GM21529 (cell line): ENCODE results near the gene DPYSL3.

Experiments
- ATAC-seq: cut with Tn5 transposase; IDR thresholded peaks from one replicate; pipeline ENCODE4 v1.9.1; 2021; ENCODE audit not compliant: unreplicated experiment

DPYSL3 gene

DNA sequence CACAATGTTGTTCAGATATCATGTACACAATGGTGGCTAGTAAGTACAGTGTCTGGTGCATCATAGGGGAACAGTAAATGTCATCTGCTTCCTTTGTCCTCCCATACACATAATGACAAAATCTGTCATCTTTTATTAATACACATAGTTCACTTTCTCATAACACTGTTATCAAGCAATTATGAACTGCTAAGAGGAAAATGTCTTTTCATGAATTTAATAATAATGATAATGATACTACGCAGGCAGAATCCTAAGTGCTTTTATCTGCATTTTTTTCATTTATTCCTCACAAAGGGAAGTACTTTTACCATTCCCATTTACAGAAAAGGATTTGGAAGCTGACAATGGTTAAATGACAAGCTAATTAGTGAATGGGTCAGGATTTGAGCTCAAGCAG is 35.7 kb downstream of the DPYSL3 start:
- ATAC-seq, result no peak

DNA sequence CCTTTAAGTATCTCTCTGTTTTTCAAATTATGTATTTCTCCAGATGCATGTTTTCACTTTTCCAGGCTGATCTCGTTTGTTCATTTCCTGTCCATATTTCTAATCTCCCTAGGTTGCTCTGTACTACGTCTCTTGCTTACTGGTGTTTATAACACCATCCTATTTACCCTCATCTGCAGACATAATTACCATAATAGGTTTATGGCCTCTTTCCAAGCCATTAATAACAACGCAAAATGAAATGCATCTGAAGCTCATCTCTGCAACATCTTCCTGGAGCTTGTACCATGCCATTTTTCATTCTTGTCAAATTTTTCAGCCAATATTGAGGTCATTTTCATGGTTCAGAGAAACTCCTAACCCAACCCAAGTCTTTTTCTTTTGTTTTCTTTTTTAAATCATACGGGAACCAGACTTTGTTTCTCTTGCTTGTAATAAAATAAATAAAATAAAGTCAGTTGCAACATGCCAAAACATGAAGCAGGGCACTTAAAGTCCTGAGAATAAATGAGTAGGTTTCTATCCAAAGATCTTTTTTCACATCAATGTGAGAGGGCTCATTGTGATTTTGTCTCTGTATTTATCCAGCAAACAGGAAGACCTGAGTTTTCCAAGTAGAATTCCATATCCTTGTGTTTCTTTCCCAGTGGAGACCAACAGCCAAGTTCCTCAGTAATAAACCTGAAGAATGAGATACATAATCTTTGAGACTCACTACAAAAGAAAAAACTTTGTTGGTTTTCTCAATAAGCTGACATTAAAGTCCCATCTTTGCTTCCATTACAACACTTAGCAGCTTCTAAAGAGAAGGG is 37.0 kb downstream of the DPYSL3 start:
- ATAC-seq, result no peak

DNA sequence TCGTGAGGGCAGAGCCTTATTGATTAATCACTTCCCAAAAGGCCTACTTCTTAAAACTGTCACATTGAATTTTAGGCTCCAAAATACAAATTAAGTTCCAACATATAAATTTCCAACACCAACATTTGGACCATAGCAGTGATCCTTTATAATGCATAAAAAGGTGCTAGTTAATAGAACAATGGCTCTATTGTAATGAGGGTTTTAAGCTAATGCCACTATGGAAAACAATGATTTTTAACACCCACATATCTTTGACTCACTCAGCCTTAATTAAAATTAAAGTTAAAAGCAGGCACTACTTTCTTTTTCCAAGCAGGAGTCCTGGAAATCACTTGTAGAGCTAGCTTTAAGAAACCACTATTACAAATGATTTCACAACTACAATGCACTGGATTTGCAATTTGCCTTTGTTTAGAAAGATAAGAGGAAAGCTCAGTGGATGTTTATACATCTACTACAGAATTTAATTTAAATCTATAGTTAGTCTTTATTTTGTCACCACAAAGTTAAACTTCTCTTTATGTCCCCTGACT is 41.8 kb downstream of the DPYSL3 start:
- no peak for ATAC-seq

DNA sequence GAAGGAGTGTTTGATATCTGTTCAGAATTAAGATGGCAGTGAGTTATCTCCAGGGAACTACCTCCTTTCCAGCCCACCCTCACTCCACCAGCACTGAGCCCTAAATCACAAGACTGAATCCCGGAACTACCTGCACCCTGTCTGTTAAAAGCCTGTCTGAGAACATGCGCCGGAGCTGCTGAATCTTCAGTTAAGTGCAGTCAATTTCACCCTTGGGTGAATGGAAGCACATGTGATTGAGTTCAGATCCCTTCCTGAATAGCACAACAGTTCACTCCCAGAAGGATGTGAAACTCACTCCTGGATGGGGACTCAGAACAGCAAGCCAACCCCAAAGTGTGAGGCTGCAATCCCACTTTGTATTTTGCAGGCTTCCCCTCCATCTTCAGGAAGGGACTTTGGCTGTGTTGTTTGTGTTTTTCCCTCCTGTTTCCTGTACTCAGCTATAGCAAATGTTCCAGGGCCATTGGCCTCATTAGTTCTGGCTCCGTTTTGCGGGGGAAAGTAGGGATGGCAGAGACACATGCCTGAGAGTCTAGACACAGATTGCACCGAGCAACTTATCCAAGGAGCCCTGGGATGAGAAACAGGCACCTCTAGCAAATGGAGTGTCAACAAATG is 43.4 kb downstream of the DPYSL3 start:
- ATAC-seq, result no peak

GRCh38 chr5:147465747-147466146 is 44.1 kb downstream of the DPYSL3 start:
- ATAC-seq, result no peak

GRCh38 chr5:147464211-147464610 is 45.7 kb downstream of the DPYSL3 start:
- ATAC-seq, result no peak

DNA sequence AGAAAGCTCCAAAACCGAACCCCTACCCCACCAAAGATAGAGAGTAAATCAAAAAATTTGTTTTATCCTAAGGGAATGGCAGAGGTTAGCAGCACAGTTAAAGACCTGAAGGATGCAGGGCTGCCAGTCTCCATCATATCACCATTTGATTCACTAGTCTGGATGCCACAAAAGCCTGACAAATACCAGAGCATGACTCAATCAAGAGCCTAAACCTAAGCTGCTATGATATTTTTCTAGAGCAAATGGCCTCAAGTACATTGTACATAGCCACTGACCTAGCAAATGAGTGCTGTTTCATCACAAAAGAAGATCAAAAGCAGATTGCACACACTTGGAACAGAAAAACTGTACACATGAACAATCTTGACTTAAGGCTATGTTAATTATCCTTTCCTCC is 48.0 kb downstream of the DPYSL3 start:
- ATAC-seq, result no peak

GRCh38 chr5:147460380-147460779 is 49.5 kb downstream of the DPYSL3 start:
- ATAC-seq, result no peak

DNA sequence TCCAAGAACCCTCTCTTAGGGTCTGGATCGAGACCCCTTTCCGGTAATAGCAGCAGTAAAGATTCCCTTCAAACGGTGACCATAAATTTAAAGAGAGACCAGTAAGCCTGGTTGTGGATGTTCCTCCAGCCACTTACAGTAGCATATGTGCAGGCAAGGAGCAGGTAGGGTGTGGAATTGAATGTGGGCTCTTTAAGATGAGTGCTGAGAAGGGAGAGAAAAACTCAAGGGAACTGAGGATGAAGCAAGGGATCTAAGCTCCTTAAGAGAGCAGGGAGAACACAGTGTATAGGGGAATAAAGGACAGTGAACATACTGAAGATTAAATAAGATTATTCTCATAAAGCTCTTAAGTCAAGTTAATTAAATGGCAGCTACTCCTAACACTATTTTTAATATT is 51.3 kb downstream of the DPYSL3 start:
- no peak for ATAC-seq

GRCh38 chr5:147455822-147456450 is 53.9 kb downstream of the DPYSL3 start:
- ATAC-seq, result no peak

- no peak for ATAC-seq
Measured at GRCh38 chr5:147454996-147455677, 54.7 kb downstream of the DPYSL3 start.

DNA sequence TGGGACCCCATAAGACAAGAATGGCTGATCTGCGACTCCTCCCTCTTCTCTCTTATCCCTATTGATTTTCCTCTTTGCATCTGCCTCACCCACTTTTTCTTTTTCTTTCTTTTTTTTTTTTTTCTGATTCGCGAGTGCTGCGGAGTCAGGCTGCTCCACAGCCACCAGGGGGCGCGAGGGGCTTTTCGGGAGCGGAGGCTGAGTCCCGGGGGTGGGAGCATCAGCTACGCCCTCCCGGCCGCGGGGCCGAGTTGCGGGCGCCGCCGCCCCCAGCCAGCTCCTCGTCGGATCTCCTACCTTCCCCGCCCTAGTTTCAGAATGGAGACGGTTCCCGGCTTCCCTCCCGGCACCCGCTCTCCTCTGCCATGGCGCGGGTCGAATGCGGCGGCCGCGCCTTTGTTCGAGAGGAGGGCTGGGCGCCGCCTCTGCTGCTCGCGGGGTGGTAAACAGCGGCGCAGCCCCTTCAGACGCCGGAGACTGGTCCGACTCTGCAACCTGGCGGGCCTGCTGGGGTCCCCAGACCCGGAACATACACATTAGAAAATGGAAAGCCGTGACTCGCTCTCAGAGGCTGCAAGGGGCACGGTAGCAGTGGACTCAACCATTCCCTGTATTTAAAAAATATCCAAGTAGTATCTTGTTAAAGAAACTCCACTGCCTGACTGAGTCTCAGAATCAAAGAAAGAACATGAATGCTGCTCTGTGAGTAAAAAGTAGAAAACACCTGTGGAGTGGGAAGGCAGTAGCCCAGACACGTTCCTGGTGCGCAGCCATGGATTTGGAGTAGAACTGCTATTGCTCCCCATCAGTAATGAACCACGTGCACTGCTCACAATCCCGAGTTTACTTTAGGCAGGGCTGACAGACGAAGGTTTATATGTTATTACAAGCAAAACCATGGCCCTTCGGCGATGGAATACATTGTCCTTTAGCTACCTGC is 55.7 kb downstream of the DPYSL3 start:
- ATAC-seq, result peak; percentile 80

DNA sequence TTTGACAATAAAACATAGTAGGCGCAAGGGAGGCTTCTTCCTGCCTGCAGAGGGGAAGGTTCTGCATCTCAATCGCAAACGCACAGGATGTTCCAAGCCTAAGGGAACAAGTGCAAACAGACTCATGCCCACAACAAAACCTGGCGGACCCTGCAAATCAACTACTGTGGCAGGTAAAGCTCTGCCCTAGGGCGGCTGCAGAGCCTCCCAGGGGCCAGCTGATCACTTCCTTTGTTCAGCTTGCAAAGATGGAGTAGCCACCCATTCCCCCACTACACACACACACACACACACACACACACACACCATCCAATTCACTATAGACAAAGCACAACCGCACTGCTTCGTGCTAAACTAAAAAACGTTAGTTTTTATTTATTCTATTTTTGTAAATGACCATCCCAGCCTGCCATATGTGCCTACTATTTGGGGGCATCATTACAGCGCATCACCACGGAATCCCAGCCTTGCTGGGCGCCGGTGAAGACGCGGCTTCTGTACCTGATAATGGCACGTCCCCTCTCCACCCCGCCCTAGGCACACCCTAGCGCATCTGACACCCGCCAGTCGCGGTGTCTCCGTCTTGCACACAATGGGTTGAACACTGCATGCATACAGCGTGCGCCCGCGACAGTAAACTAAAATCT is 57.6 kb downstream of the DPYSL3 start:
- ATAC-seq, result no peak

- no peak for ATAC-seq
Measured at GRCh38 chr5:147451193-147451592, 58.7 kb downstream of the DPYSL3 start.

- no peak for ATAC-seq
Measured at GRCh38 chr5:147450606-147451005, 59.3 kb downstream of the DPYSL3 start.

DNA sequence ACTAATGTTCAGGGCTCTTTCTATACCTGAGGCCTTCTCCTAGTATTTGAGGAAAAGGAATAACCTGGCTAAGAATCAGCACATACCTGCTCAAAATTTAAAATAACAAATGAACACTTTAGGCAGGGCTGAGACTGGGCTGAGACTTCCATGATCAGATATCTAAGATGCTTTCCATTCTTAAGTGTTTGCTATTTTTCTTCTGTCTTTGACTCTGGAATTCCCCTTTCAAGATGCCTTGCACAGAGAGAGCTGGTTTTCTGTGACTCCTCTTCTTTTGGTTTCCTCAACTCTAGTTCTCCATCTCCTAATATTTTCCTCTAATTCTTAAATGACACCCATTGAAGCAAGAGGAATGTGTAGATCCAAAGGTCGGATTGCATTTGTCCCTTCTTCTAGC is 61.1 kb downstream of the DPYSL3 start:
- ATAC-seq, result no peak

GRCh38 chr5:147446523-147446922 is 63.3 kb downstream of the DPYSL3 start:
- ATAC-seq, result no peak

GRCh38 chr5:147445917-147446316 is 64.0 kb downstream of the DPYSL3 start:
- ATAC-seq, result no peak

DNA sequence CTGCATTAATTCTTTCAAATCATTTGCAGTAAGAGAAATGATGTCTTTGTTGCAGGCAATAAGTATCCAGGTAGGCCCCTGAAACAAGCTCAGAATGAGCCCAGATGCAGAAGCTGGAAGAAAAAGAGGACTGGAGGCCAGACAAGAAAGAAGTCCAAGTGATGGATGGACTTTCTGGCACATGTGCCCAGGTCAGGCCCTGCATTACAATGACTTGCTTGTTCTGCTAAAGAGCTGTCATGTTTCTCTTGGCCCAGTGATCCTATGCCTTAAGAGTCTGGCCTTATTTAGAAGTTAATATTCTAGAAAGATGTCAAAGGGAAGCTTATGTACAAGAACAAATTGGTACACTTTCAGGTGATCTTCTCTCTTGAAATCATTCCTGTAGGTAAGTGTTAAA is 64.8 kb downstream of the DPYSL3 start:
- no peak for ATAC-seq

DNA sequence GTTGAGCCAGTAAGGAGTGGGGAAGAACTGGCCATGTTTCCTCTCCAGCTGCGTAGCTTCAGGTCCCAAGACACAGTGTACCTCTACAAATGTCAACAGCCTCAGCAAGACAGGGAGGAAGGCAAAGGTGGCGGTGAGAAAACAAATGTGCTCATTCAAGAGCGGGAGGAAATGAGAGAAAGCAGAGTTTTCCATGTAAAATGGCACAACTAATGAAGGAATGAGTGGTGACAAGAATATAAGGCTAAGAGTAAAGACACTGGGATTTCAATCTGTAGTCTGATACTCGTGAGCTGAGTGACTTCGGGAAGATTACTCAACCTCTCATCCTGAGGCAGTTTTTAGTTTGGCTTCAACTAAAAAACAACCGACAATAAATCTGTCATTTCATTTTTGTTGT is 67.6 kb downstream of the DPYSL3 start:
- no peak for ATAC-seq
